Measurements from ENCODE around the gene SPAG6. TPM values are rescaled to one million over a fixed set of nuclear protein-coding genes. Genes with fewer than 3 reads are reported as not detected.

The SPAG6 gene
- total RNA-seq, 1 experiment from 2014 or later, result not detected

- Histone ChIP-seq H3K27me3 (ENCODE audit: insufficient read depth, low read depth) (no peaks in the 10 kb centered on the region), H3K9me3 (ENCODE audit: insufficient read depth, low read depth) (no peaks in the 10 kb centered on the region), H3K36me3 (ENCODE audit: low read depth) (no peaks in the 10 kb centered on the region), H4K20me1 (ENCODE audit: insufficient read depth) (no peaks in the 10 kb centered on the region), H3K4me1 (replicated peaks; ENCODE audit: insufficient read depth) (no peaks in the 10 kb centered on the region), H3K27ac (no peak overlapping the region), H3K79me2 (ENCODE audit: low read depth) (no peaks in the 10 kb centered on the region), H3K9me2 (ENCODE audit: insufficient read depth) (no peaks in the 10 kb centered on the region), H3K4me2 (no peak overlapping the region), H3K4me3 (no peak overlapping the region), H2AFZ (no peak overlapping the region), H3F3A (ENCODE audit: insufficient read depth, low read depth) (no peaks in the 10 kb centered on the region)
- POLR2A ChIA-PET (ENCODE audit: unreplicated experiment), result no interaction called here
- BruUV-seq (replicated peaks), result no TSS peak
- no peak for DNase-seq
- TF ChIP-seq EZH2 (IDR thresholded peaks at IDR 0.05; ENCODE audit: low read depth), result no peak
- intact Hi-C loops (cut with micrococcal nuclease; ENCODE audit: unreplicated experiment), result no loop called here
- CTCF ChIA-PET, result no interaction called here
Observed at GRCh38 chr10:22363305-22363704, 18.0 kb downstream of the SPAG6 start.

- Histone ChIP-seq H3K79me2 (ENCODE audit: low read depth) (no peaks in the 10 kb centered on the region), H3K9me3 (ENCODE audit: insufficient read depth, low read depth) (no peaks in the 10 kb centered on the region), H2AFZ (no peak overlapping the region), H3K27ac (no peak overlapping the region), H4K20me1 (ENCODE audit: insufficient read depth) (no peaks in the 10 kb centered on the region), H3K36me3 (ENCODE audit: low read depth) (no peaks in the 10 kb centered on the region), H3K4me3 (no peak overlapping the region), H3K27me3 (ENCODE audit: insufficient read depth, low read depth) (no peaks in the 10 kb centered on the region), H3K4me2 (no peak overlapping the region), H3K9me2 (ENCODE audit: insufficient read depth) (no peaks in the 10 kb centered on the region), H3K4me1 (replicated peaks; ENCODE audit: insufficient read depth) (no peaks in the 10 kb centered on the region), H3F3A (ENCODE audit: insufficient read depth, low read depth) (no peaks in the 10 kb centered on the region)
- intact Hi-C loops (cut with micrococcal nuclease; ENCODE audit: unreplicated experiment), result no loop called here
- DNase-seq, result no peak
- ChIA-PET CTCF (no interaction called here), POLR2A (ENCODE audit: unreplicated experiment) (no interaction called here)
- BruUV-seq (replicated peaks), result no TSS peak
- no peak for TF ChIP-seq CTCF (conservative IDR thresholded peaks at IDR 0.05)
- TF ChIP-seq EZH2 (IDR thresholded peaks at IDR 0.05; ENCODE audit: low read depth), result no peak
Observed at GRCh38 chr10:22364407-22365140, 19.3 kb downstream of the SPAG6 start.

GRCh38 chr10:22365233-22365632 is 19.9 kb downstream of the SPAG6 start:
- no peak for DNase-seq
- Histone ChIP-seq H4K20me1 (ENCODE audit: insufficient read depth) (no peaks in the 10 kb centered on the region), H3K4me3 (no peak overlapping the region), H3K9me2 (ENCODE audit: insufficient read depth) (no peaks in the 10 kb centered on the region), H3K27ac (no peak overlapping the region), H3K4me2 (no peak overlapping the region), H3K36me3 (ENCODE audit: low read depth) (no peaks in the 10 kb centered on the region), H2AFZ (no peak overlapping the region), H3F3A (ENCODE audit: insufficient read depth, low read depth) (no peaks in the 10 kb centered on the region), H3K4me1 (replicated peaks; ENCODE audit: insufficient read depth) (no peaks in the 10 kb centered on the region), H3K79me2 (ENCODE audit: low read depth) (no peaks in the 10 kb centered on the region), H3K27me3 (ENCODE audit: insufficient read depth, low read depth) (no peaks in the 10 kb centered on the region), H3K9me3 (ENCODE audit: insufficient read depth, low read depth) (no peaks in the 10 kb centered on the region)
- ChIA-PET POLR2A (ENCODE audit: unreplicated experiment) (no interaction called here), CTCF (no interaction called here)
- BruUV-seq (replicated peaks), result no TSS peak
- no peak for TF ChIP-seq CTCF (conservative IDR thresholded peaks at IDR 0.05)
- TF ChIP-seq EZH2 (IDR thresholded peaks at IDR 0.05; ENCODE audit: low read depth), result no peak
- intact Hi-C loops (cut with micrococcal nuclease; ENCODE audit: unreplicated experiment), result no loop called here
